GM13976 (cell line): Measurements from ENCODE around the gene HDAC5.
"Not testable (repeated sequence)": the region's sequence is repeated elsewhere in the genome, so short reads cannot be mapped to it uniquely, and the experiment has no call there.

Source experiments
- DNase-seq: peaks from one replicate; pipeline ENCODE4 v3.0.0; 2012; ENCODE audit warnings: low spot score
- in situ Hi-C: fragments of 300-500 bp; cut with MboI; formaldehyde crosslinking; loops from one replicate; pipeline ENCODE4 v1.12.0; 2022; ENCODE audit warnings: low sequenced_read_pairs, mixed read lengths, inconsistent platforms; ENCODE audit not compliant: unreplicated experiment
- TF ChIP-seq, protein P1 (sequence below): IDR thresholded peaks from 2 replicates; pipeline ENCODE4 v1.5.1; 2012; ENCODE audit warnings: borderline replicate concordance, mild to moderate bottlenecking; ENCODE audit not compliant: insufficient read depth; ENCODE audit errors: extremely low read depth, missing control alignments, control extremely low read depth

Gene HDAC5

DNA sequence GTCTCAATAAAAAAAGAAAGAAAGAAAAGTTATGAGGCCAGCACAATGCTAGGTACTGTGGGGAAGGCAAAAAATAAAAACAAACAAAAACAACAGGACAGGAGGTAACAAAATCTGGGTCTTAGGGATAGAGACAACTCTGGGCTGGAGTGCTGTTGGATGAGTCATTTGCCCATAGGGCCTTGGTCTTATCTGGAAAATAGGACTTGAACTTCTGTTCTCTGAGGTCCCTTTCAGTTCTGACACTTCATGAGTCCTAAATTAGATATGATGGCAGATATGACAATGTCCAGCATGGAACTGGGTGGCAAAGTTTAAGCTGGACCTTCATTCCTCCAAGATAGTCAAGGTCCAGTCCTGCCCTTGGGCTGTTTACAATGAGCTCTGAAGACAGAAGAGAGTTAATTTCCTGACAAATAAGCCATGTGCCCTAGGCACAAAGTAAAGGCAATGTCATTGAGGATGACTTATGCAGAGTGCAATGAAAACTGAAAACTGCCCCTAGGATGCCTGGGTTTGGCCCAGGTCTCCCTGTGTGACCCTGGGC, 8.9 kb upstream of the HDAC5 start:
- TF ChIP-seq, protein P1, sequence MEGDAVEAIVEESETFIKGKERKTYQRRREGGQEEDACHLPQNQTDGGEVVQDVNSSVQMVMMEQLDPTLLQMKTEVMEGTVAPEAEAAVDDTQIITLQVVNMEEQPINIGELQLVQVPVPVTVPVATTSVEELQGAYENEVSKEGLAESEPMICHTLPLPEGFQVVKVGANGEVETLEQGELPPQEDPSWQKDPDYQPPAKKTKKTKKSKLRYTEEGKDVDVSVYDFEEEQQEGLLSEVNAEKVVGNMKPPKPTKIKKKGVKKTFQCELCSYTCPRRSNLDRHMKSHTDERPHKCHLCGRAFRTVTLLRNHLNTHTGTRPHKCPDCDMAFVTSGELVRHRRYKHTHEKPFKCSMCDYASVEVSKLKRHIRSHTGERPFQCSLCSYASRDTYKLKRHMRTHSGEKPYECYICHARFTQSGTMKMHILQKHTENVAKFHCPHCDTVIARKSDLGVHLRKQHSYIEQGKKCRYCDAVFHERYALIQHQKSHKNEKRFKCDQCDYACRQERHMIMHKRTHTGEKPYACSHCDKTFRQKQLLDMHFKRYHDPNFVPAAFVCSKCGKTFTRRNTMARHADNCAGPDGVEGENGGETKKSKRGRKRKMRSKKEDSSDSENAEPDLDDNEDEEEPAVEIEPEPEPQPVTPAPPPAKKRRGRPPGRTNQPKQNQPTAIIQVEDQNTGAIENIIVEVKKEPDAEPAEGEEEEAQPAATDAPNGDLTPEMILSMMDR, result no peak
- in situ Hi-C loops, result no loop called here
- no peak for DNase-seq

DNA sequence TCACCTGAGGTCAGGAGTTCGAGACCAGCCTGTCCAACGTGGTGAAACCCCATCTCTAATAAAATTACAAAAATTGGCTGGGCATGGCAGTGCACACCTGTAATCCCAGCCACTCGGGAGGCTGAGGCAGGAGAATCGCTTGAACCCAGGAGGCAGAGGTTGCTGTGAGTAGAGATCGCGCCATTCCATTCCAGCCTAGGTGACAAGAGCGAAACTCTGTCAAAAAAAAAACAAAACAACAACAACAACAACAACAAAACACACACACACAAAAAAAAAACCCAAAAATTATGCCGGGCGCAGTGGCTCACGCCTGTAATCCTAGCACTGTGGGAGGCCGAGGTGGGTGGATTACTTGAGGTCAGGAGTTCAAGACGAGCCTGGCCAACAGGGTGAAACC, 7.9 kb upstream of the HDAC5 start:
- in situ Hi-C loops, DNase-seq: not testable (repeated sequence)

DNA sequence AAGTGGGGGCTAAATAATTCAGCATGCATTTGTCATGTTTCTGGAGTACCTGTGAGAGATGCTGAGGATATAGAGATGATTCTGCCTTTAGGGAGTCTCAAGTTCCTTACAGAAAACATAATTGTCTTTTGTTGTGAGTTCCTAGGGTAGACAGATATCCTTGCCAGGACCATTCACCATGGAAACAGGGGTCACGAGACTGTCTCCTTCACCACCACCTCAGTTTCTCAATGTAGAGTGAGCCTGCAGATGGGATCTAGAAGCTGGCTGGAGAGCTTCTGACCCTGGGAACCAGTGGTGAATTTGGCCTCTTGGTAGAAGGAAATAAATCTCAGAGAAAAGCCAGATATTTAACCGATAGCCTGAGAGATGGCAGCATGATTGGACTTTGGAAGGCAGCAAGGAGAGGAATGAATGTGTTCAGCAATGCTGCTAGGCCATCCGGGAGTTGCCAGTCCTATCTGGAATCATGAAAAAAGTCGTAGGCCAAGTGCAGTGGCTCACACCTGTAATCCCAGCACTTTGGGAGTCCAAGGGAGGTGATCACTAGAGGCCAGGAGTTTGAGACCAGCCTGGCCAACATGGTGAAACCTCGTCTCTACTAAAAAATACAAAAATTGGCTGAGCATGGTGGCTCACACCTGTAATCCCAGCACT, 7.4 kb upstream of the HDAC5 start:
- DNase-seq, result no peak
- TF ChIP-seq, protein P1, result no peak
- in situ Hi-C loops, result no loop called here

DNA sequence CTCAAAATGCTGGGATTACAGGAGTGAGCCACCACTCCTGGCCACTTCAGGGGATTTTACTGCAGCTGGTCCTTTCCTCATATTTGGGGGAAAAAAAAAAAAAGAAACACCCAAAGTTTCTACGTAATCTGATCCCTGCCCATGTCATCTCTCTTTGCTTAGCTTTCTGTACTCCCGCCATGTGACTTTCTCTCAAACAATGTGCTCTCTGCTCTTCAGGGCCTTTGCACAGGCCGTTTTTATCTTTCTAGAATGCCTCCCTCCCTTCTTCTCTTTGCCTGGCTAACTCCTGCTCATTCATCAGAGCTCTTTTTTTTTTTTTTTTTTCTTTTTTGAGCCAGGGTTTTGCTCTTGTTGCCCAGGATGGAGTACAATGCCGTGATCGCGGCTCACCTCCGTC, 4.9 kb upstream of the HDAC5 start:
- TF ChIP-seq, protein P1, result no peak
- in situ Hi-C loops, result no loop called here
- DNase-seq, result no peak

DNA sequence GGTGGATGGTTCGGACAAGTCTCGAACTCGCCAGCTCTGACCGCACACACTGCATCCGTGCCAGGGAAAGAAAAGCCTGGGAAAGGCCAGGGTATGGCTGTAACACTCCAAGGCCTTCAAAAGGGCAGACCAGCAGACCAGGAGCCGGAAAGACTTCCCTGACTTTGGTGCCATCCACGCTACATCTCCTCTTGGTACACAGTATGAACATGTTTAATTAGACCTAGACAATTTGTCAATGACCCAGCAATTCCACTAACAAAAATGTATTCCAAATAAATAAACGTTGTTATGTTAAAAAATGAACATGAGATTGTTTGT, 637 bp upstream of the HDAC5 start:
- in situ Hi-C loops, result no loop called here
- TF ChIP-seq, protein P1, result no peak
- DNase-seq, result no peak

DNA sequence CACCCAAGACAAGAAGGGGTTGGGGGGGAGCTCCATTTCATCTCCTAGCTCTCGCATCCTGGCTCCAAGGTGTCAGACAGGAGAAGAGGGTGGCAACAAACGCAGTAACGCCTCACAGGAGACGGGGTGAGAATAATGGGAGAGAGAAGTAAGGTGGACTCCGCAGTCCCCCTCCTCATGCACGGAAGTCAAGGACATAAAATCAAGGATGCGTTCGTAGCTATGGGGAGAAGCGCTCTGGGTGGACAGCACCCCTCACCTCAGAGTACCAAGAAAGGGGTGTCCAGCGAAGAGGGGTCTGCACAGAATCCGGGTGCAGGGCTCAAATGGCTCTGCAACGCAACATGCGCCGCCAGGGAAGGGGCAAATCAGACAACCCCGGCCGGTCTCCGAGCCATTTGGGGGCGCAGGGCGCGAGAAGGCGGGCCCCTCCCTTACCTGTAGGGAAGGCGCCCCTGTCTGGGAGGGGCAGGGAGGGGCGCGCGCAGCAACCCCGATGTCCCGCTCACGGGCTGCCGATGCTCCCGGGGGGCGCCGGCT, 555 bp downstream of the HDAC5 start:
- no peak for DNase-seq
- TF ChIP-seq, protein P1, result no peak
- in situ Hi-C loops, result no loop called here

DNA sequence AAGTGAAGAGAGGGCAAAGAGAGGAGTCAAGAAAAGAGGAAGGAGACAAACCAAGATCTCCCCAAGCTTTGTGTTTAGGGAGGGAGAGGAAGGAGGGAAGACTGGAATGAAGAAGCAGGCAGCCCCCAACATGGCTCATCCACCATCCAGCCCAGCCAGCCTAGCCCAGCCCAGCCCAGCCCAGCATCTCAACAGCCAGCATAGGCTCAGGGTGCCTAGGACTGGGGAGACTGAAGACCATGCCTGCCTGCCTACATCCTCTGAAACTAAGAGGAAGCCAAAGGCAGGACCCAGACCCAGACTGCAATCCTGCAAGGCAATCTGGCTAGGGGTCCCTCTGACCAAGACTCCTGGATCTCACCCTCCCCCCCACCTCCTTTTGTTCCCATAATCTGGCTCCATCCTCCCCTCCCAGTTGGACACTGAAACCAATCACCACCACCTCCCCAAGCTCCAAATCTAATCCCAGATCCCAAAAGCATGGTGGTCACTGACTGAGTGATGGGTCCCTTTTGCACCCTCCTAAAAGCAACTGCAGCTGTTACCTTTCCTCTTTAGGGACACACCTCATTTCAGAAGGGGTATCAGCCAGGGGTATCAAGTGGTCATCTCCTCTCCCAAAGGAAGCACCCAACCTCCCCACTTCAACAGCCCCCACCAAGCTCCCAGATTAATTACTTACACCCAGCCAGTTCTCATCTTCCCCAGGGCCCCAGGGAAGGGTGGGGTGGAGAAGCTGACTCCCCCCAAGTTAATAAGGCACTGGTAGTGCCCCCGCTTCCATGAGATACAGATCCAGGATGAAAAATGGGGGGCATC, 1.2 kb downstream of the HDAC5 start:
- in situ Hi-C loops, result no loop called here
- TF ChIP-seq, protein P1, result no peak
- DNase-seq, result no peak
